OCI-M2 (cell line): Measurements from ENCODE around the gene DCAF5.
"Not testable (repeated sequence)": the region's sequence is repeated elsewhere in the genome, so short reads cannot be mapped to it uniquely, and the experiment has no call there.

Experiments
- DNase-seq: peaks from one replicate; lab custom pipeline; 2025; ENCODE audit not compliant: unreplicated experiment; lab: John Stamatoyannopoulos, UW

Gene DCAF5

DNA sequence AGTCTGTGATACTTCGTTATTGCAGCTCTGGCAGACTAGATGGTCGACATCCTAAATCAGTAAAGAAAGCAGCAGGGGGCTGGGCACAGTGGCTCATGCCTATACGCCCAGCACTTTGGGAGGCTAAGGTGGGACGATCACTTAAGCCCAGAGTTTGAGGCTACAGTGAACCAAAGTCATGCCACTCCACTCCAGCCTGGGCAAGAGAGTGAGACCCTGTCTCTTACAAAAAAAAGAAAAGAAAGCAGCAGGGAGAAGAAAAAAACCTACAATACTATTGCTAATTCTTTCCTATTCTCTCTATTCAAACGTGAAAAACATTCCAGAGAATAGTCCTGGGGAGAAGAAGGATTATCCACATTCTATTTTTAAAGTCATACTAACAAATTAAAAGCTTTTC lies 79.5 kb downstream of the DCAF5 start:
- no peak for DNase-seq

DNA sequence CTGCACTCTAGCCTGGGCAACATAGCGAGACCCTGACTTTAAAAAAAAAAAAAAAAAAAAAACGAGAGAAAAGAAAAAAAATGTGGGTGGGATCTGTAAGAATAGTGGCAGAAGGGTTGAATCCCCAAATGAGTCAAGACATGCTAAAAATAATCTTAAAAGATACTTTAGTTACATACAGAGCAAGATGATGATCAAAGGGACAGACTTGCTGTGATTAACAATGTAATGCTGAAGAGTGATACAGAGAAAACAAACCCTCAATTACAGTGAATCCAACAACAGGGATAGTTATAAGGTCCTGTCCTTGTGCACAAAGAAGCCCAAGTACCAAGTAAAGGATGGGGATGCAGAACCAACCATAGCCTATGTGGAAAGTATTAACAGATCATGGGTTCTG lies 80.3 kb downstream of the DCAF5 start:
- no peak for DNase-seq

DNA sequence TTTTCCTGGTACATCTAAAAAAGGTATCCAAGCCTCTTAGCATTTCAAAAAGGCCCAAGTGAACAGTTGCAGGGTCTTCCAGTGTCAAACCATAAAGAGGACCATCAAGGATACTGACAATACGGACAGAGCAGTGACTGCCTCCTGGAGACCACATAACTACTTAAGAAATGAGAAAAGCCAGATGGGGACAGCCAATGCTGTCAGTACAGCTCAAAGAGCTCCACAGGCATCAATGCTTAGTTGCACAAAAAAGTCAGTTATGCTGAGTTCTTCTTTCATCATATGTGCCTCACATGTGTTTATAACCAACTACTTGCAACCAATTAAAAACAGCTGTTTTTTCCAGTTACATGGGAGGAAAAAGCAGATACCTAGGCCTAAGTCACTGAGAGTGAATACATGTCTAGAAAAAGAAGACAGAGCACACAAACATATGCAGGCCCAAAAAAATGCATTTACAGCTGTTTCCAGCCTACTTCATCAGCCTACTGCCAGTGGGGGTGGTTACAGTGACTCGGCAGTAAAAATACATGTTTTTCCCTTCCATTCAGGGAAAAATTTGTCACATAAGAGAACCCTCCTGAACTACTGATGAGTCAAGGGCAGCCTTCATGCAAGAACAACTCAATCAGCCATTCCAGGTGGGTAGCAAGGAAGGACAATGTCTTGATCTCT lies 84.0 kb downstream of the DCAF5 start:
- no peak for DNase-seq

DNA sequence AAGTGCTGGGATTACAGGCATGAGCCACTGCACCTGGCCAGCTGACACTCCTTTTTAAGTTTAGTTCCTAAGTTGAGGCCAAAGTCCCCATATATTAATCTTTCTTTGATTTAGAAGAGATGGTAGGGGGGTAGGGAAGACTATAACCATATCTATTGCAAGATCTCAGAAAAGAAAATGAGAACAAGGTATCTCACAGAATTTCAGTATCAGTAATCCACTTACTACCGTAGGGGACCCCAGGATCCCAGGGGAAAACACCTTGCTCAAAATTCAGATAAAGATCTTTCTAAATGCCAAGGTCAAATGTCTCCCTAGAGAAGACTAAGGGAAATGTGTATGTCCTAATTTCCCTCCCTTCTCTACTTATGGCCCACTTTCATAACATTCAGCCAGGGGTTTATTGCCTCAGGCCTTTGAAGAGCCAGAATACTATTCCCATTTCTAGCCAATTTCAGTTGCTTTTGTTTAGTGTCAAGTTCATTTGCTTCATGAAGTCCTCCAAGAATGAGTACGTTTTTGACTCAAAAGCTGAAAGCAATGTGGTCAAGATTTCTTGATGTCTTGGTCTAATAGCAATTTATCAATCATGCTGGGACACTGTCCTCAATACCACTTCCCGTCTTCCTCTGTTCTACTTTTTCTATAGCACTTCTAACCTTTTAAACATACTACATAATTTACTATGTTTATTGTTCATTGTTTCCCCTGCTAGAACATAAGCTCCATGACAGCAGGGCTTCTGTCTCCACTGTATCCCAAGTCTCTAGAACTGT lies 86.3 kb downstream of the DCAF5 start:
- DNase-seq = no peak

DNA sequence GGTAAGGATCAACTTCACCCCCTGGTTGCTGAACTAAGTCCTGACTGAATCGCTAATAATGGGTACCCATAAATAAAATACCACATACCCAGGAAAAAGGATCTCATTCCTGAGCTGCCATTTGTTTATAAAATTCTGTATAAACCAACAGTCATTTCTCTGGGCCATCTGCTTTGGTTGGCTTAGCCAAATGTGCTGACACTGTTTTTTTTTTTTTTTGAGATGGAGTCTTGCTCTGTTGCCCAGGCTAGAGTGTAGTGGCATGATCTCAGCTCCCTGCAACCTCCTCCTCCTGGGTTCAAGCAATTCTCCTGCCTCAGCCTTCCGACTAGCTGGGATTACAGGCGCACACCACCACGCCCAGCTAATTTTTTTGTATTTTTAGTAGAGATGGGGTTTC lies 87.0 kb downstream of the DCAF5 start:
- DNase-seq = not testable (repeated sequence)

DNA sequence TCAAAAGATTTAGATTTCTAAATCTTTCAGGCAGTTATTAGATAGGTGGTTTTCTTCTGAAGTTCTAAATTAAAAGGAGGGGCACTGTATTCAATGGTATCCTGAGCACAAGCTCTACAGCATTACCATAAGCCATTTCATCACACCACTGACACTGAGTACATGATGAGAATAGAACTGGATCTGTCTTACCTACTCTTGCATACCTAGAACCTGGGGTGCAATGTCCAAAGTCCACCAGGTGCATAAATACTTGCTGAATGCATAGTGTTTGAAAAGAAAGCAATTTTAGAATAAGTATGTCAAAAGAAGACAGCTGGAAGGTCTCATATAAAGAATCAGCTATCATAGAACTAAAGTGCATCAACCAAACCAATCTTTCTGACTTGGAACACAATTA lies 88.3 kb downstream of the DCAF5 start:
- DNase-seq = no peak

DNA sequence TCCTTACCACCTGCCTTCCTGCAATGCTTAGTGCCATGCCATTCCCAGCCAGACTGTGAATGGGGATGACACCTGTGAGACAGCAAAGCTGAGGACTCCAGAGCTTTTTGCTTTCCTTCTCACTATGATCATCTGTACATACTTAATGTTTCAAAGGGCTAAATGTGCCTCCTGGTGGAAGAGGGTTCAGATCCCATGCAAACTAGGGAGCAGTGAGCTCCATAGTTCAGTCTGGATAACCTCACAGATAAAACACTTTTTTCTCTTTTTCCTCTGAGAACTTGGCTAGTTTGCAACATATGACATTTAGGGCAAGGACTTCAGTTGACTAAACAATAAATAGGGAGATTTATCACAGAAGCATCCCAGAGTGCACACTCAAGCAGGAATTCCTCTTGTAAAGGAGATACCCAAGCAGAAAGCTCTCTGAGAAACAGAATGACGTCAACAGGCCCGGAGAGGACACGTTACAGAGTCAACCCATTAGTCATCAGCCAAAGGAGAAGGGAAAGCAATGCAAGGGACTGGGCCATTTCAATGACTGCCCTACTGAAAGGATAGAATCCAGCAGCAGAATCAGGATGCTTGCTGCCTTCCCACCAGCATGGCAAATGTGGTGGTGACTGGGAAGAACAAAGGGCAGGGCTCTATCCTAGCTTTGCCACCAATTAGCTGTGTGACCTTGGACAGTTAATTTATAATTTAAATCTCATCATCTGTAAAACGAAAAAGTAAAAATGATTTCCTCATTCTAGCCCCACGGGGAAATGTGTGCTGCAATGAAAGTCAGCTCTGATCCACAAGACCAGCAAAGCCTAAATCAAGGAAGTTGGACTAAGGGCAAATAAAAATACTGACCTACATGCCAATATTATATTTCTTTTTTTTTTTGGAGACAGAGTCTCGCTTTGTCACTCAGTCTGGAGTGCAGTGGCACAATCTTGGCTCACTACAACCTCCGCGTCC lies 93.0 kb downstream of the DCAF5 start:
- DNase-seq = no peak

DNA sequence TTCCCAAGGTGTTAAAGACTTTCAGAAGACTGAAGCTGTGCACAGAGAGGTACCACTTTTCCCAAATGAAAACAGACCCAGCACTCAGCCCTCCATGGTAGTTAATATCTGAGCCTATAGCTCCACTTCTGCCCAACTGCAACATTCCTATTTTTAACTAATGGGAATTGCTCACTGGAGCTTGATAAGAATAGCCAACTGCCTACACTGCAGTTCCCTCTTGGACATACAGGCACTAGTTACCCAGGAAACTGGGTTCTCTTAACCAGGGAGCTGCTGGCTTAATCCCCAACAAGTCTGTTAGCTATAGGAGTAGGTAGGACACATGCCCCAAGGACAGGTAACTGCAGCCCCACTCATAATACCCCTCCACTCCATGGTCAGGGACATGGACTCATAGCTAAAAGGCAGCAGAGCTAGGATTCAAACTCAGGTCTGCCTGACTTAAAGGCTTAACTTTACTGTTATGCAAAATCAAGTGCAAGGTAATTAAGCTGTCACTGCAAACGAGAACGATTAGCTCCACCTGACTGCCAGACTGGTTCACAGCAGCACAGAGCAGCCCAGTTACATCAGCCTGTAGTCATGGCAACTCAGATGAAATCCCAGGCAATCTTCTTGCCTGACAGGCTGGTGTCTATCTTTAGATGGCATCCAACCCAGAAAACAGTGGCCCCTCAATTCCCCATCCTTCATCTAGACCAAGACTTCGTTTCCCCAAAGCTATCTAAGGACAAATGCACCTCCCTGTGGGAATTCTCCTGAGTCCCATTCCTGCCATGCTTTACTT lies 96.7 kb downstream of the DCAF5 start:
- no peak for DNase-seq

DNA sequence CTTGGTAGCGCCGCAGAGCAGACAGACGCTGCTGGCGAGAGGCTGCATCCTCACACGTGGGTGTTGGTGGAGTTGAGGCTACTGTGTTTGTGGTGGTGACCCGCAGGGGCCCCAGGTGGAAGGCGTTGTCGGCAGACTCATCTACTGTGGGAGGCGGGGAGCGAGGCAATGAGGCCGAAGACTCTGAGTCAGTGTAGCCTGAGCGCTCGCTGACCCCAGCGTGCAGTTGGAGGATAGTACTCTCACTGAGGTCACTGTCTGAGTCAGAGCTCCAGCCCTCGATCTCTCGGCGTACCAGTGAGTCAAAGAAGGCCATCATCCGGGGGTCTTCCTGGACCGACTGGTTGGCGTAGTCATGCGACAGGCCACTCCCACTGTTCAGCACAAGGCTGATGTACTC lies 97.8 kb downstream of the DCAF5 start:
- no peak for DNase-seq

DNA sequence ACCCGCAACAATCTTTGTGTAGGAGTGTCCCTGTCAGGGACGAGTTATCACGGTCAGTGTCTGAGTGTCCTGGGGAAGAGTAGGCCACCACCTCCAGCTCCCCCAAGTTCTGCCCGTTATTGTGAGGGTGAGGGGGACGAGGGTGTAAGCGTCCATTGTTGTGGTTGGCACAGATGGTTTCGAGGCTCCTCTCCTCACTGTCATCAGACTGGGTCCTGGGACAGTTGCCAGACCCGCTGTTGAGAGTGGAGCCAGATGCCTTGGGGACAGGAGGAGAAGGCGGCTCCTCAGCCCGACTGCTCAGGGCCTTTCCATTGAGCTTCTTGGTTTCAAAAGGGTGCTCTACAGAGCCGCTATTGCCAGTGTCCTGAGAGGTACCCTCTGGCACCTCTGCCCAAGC lies 98.9 kb downstream of the DCAF5 start:
- no peak for DNase-seq

DNA sequence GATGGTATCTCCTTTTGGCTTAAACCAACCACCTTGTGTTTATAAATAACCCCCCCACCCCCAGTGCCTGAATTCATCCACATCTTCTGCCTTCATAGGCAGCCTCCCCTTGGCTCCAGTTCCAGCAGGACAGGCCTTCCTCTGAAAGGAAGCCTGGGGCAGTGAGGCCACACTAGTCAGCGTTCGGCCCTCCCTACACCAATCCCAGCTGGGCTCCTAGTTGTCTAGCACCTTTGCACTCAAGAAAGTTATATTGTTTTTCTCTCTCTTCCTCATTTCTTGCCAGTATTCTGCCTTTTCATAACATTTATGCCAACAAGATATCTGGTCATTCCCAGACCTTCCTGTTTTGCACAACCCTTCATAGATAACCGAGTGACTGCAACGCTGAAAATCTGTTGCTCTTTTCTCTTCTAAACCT lies 100.7 kb downstream of the DCAF5 start:
- no peak for DNase-seq

DNA sequence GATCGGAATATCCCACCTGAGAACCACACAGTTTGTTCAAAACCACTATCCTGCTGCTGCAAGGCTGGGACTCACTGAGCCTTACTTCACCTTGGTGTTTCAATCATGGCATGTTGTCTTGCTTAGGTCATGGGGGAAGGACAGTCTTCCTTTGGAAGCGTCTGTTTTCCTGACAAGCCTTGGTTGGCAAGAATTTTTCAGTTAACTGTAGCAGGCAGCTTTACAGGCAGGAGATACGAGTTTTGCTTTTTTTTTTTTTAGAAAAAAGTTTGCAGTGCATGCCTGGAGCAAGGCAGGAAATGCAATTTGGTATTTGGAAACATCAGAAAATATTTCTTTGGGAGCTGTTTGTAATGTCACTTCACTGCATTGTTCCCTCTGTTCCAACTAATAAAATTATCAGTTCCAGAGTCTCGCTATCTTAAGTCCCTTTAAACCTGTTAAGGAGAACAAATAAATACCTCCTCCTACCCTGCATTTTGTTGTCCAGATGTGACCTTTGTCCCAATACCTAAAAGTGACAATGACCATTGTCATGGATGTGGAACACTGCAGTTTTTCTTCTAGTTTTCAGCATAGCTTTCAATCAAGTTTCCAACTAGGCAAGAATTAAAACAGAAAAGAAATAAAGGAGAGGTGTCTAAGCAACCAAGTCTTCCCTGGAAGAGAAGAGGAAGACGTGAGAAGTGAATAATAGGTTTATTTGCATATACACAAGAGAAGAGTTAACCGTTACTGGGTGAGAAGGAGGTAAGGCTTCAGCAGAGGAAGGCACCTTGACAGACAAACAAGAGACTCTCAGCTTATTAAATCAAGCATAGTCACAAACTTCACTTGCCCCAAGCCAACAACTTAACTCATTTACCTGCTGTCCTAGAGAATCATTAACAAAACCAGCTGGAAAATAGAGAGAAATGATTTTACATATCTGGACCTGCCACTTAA lies 102.4 kb downstream of the DCAF5 start:
- DNase-seq = no peak

DNA sequence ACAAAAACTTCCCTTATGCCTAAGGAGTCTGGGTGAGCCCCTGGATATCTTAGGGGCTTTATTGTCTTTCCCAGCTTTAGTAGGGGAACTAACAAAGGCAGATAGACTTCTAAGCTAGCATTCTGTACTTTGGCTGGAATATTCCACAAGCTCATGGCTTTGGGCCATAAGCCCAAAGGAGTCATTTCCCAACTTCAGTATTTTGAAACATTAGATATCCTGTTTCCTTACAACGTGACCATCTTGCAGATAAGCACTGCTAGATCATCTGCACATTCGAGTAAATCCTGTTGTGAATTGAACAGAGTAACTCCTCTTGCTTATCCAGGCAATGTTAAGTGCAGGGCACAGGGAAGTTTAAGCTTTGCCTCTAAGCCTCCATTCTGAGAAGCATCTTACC lies 103.2 kb downstream of the DCAF5 start:
- no peak for DNase-seq

DNA sequence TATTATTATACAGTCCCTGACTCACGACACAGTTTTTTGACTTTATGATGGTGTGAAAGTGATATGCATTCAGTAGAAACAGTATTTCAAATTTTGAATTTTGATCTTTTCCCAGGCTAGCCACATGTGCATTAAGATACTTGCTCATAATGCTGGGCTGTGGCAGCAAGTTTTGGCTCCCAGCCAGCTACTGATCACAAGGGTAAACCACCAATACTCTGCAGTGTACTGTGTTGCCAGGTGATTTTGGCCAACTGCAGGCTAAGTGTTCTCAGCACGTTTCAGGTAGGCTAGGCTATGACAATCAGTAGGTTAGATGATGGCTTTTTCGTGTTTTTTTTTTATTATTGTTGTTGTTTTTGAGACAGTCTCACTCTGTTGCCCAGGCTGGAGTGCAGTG lies 104.5 kb downstream of the DCAF5 start:
- DNase-seq = no peak

DNA sequence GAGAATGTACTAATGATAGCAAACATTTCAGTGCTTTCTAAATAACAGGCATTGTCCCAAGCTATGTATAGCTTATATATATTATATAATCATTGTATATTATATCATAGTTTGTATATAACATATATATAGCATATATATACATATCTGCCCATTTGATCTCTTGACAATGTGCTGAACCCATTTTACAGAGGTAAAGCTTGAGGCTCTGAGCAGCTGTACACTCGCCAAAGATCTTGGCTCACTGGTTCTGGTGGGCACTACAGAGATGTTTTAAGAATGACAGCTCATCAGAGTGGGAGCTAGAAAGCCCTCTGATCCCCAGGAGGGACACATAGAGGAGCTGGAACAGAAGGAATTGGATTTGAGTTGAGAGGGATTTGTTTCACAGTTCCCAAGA lies 105.7 kb downstream of the DCAF5 start:
- no peak for DNase-seq

DNA sequence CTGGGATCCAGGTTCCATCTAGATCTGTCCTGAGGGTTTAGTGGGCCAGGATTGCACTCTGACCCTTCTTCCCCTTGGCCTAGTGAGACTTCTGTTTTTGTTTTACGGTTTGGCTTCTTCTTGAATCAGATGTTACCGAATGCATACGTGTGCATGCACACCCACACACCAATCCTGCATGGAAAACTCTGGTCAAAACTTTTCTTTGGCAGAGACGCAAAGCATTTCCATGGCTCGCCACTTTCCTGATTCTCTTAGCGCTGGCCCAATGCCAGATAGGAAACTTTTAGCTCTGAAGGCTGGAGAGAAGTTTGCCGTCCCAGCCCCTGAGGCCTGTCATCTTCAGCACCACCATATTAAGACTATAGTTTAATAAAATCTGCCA lies 106.5 kb downstream of the DCAF5 start:
- no peak for DNase-seq

DNA sequence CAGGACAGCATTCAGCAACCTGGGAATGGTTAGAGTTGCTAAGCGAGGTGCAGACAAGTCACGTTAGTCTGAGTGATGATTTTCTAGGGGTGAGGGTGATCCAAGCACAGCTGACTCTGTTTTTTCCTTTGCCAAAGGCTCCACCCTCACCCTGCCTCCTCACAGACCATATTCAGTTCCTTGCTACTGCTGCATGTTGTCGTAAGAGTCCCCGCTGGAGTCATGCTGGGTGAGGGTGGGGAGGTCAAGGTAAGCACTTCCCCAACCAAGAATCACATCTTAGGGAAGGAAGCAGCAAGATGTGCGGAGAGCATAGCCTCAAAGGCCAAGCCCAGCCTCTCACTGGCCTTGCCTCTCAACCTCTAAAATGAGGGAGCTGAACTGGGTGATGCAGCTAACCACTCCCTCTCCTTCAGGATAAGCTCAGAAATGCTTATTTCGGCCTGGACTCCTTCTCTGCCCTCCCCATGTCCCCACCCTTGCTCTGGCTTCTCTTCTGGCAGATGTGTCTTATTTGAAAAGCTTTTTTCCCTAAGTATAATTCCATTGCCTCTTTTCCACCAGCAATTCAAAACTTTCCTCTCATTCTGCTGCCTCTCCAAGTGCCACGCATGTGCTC lies 107.0 kb downstream of the DCAF5 start:
- DNase-seq = no peak

DNA sequence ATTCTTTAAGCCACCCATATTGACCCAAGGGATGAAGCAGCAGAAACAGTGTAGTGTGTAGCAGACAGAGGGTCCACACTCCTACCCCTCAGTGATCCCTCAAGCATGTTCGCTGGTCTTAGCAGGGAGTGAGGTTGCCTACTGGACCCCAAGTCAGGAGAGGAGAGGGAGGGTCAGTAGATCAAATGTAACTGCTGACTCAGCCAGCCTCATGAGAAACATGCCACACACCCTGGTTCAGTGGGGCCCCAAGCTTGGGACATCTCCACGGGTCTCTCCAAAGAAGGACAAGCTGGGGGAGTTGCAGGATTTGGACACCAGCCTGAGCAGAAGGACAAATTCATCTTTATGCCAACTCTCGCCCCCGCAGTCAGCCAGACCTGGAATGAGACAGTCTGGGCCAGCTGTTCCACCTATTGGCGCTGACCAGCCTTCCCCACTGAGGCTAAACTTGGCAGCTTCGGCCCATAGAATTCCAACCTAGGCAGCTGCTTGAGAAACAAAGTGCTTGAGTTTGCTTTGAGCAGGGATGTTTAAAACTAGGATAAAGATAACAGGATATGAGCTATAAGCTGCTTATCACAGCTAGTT lies 107.9 kb downstream of the DCAF5 start:
- DNase-seq = no peak

DNA sequence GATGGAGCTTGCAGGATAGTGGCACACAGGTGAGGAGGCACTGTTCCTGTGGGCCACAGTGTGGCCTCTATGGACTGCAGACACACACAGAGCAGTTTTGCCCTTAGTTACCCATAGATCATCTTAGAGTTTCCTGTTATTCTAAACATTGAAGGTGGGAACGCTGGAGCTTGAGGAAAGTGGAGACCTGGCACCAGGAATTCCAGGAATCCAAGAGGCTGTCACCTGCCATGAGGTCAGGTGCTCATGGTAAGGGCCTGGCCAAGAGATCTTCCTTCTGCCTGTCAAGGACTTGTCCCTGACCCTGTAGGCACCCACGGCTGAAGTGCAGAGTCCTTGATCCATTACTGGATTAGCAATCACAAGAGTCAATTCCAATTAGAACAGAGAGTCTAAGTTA lies 108.6 kb downstream of the DCAF5 start:
- DNase-seq = no peak
